H1 (cell line): ENCODE measurements around the gene DFFB. TPM values are rescaled to one million over a fixed set of nuclear protein-coding genes. Genes with fewer than 3 reads are reported as not detected.

Source experiments
- NRF1 ChIP-seq: IDR thresholded peaks from 2 replicates; pipeline ENCODE4 v1.6.1; 2011; ENCODE audit warnings: mild to moderate bottlenecking, low read depth, low read length, improper control_type of control experiment
- RBBP5 ChIP-seq: IDR thresholded peaks from 2 replicates; pipeline ENCODE4 v1.7.1; 2012; ENCODE audit warnings: low read depth, mild to moderate bottlenecking, inconsistent platforms, low read length, moderate library complexity, borderline replicate concordance
- ZNF274 ChIP-seq: IDR thresholded peaks from 2 replicates; pipeline ENCODE4 v1.7.0; 2012; ENCODE audit warnings: low read length, borderline replicate concordance; ENCODE audit errors: extremely low read depth
- polyA plus RNA-seq, 7 experiments: library from polyadenylated mRNA; depleted of rRNA in 3 of 7; stranded (reverse) in 5 of 7; unstranded in 2 of 7; fragments of >200 nt in 5 of 7; fragments of 200-250 nt in 2 of 7; gene quantifications; 1 replicate in 5 of 7; 2 replicates in 1 of 7; 4 replicates in 1 of 7; pipeline versions ENCODE4 v1.2.1 to v1.2.3, GENCODE V29; 2011 to 2013; ENCODE audit warnings: missing spikeins in 2 of 7, mixed read lengths in 2 of 7
- total RNA-seq: library from RNA; stranded (reverse); fragmentation: NEBNext Ultra II Directional; extraction: Animal tissue kit (Norgen Biotek cat#: 25700); gene quantifications from 2 replicates; pipeline ENCODE4 v1.2.1, GENCODE V29; 2021
- TF ChIP-seq, protein P1 (sequence below): IDR thresholded peaks from 2 replicates; pipeline ENCODE4 v1.6.1; 2011; ENCODE audit warnings: low read length, improper control_type of control experiment

Gene DFFB
- total and polyA plus RNA-seq, 2 of the 8 experiments (the other 6 are each of a cell fraction or from before 2014, with no cell fraction given), result 8.6 to 11.9 TPM

DNA sequence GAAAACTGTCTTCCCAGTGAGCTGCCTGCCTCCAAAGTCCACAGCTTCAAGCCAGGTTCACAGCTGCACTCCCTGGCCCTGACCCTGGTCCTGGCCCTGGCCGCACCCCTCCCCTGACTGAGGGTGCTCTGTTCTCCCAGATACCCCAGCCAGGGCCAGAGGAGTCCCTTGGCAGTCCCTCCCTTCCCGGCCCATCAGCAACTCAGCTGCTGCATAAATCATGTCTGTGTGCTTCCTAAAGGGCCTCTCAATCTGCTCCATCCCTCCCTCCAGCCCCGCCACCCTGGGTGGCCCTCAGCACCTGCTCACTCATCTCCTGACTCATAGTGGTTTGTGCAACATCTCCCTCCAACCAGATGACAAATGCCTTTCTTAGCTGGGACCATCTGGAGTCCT is 67.5 kb downstream of the DFFB start (continued):
- no peak for TF ChIP-seq ZNF274
- TF ChIP-seq RBBP5, result no peak
- TF ChIP-seq, protein P1, sequence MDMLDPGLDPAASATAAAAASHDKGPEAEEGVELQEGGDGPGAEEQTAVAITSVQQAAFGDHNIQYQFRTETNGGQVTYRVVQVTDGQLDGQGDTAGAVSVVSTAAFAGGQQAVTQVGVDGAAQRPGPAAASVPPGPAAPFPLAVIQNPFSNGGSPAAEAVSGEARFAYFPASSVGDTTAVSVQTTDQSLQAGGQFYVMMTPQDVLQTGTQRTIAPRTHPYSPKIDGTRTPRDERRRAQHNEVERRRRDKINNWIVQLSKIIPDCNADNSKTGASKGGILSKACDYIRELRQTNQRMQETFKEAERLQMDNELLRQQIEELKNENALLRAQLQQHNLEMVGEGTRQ, result no peak
- TF ChIP-seq NRF1, result no peak
